GM18505 (cell line): ENCODE results near the gene XAB2.

ENCODE experiments used
- ATAC-seq: cut with Tn5 transposase; IDR thresholded peaks from one replicate; pipeline ENCODE4 v1.9.1; 2021; ENCODE audit not compliant: unreplicated experiment
- POLR2A ChIP-seq: IDR thresholded peaks from 4 replicates; pipeline ENCODE4 v1.6.1; 2011; ENCODE audit warnings: borderline replicate concordance; ENCODE audit not compliant: insufficient read depth, insufficient read length; ENCODE audit errors: extremely low read depth

XAB2 gene

GRCh38 chr19:7643031-7643415, 13.7 kb upstream of the XAB2 start:
- no peak for ATAC-seq
- no peak for TF ChIP-seq POLR2A

- no peak for TF ChIP-seq POLR2A
Measured at GRCh38 chr19:7642295-7643030, 13.1 kb upstream of the XAB2 start.

GRCh38 chr19:7641290-7642276, 12.2 kb upstream of the XAB2 start:
- TF ChIP-seq POLR2A, result no peak
- ATAC-seq, result no peak

More at GRCh38 chr19:7642295-7643030, 13.1 kb upstream of the XAB2 start:
- no peak for ATAC-seq

- no peak for ATAC-seq
- TF ChIP-seq POLR2A, result no peak
Measured at GRCh38 chr19:7640803-7641202, 11.5 kb upstream of the XAB2 start.

- no peak for ATAC-seq
- TF ChIP-seq POLR2A, result no peak
Measured at GRCh38 chr19:7639863-7640348, 10.6 kb upstream of the XAB2 start.

- ATAC-seq, result no peak
- no peak for TF ChIP-seq POLR2A
Measured at GRCh38 chr19:7638802-7639465, 9.6 kb upstream of the XAB2 start.

- peak; percentile 14 for ATAC-seq
- no peak for TF ChIP-seq POLR2A
Measured at GRCh38 chr19:7637374-7638256, 8.3 kb upstream of the XAB2 start.

GRCh38 chr19:7636691-7637373, 7.5 kb upstream of the XAB2 start, which contains the start of gene STXBP2:
TSS of gene STXBP2 (plus strand) at chr19:7637110. CDS start at chr19:7637150, 40 bp downstream.
- peak; percentile 61 for ATAC-seq
- peak; percentile 90 for TF ChIP-seq POLR2A

- no peak for ATAC-seq
- TF ChIP-seq POLR2A, result no peak
Measured at GRCh38 chr19:7636317-7636690, 7.0 kb upstream of the XAB2 start.

GRCh38 chr19:7635670-7636069, 6.3 kb upstream of the XAB2 start:
- no peak for ATAC-seq
- no peak for TF ChIP-seq POLR2A

- TF ChIP-seq POLR2A, result no peak
- no peak for ATAC-seq
Measured at GRCh38 chr19:7633698-7634097, 4.4 kb upstream of the XAB2 start, which contains the start of gene PCP2. TSS of gene PCP2 (minus strand) at chr19:7633719. CDS start at chr19:7633457, 262 bp downstream.
